Activated naive CD4-positive, alpha-beta T cell treated with anti-CD3 and anti-CD28 coated beads, Interleukin-2, amount 50 U/mL, for 72 hours (primary cell): ENCODE data around the gene CD79B. TPM values are rescaled to one million over a fixed set of nuclear protein-coding genes. Genes with fewer than 3 reads are reported as not detected.
"Not testable (repeated sequence)": the region's sequence is repeated elsewhere in the genome, so short reads cannot be mapped to it uniquely, and the experiment has no call there.

Experiments
- ATAC-seq, 2 donors: fragments of 150-1000 bp; cut with Tn5 transposase; 2 replicates each; pipeline ENCODE4 v1.10.0; 2021; ENCODE audit warnings: mild to moderate bottlenecking in 2 of 2, moderate library complexity in 2 of 2
- DNase-seq, 2 donors: peaks; one replicate each; pipeline ENCODE4 v3.0.0; 2021 to 2022; ENCODE audit warnings: low spot score in 2 of 2
- H3K27ac Mint-ChIP-seq, 2 donors: one replicate each; pipeline ENCODE4 v1.8.0; 2022; ENCODE audit warnings: mild to moderate bottlenecking in 2 of 2, mixed read lengths in 2 of 2
- H3K36me3 Mint-ChIP-seq, 2 donors: one replicate each; pipeline ENCODE4 v1.8.0; 2022; ENCODE audit warnings: mixed read lengths in 2 of 2
- H3K9me3 Mint-ChIP-seq, 2 donors: one replicate each; pipeline ENCODE4 v1.8.0; 2022; ENCODE audit warnings: mixed read lengths in 2 of 2
- total RNA-seq, 2 donors: library from RNA; stranded (reverse); gene quantifications; one replicate each; pipeline ENCODE4 v1.2.3, GENCODE V29; 2022

CD79B gene
- total RNA-seq, 2 donors from 2014 or later, result 28.7 to 52.6 TPM

GRCh38 chr17:63907161-63907778 lies 24.9 kb downstream of the CD79B start:
- not testable (repeated sequence) for H3K27ac Mint-ChIP-seq, DNase-seq, H3K36me3 Mint-ChIP-seq

GRCh38 chr17:63904796-63905195 lies 27.3 kb downstream of the CD79B start:
- not testable (repeated sequence) for H3K9me3 Mint-ChIP-seq, H3K27ac Mint-ChIP-seq, H3K36me3 Mint-ChIP-seq, DNase-seq, ATAC-seq

More at GRCh38 chr17:63907161-63907778, 24.9 kb downstream of the CD79B start:
- not testable (repeated sequence) for H3K9me3 Mint-ChIP-seq
- ATAC-seq, result peak; percentile 47 to 75

GRCh38 chr17:63903787-63904201 lies 28.3 kb downstream of the CD79B start:
- not testable (repeated sequence) for H3K27ac Mint-ChIP-seq, H3K36me3 Mint-ChIP-seq, H3K9me3 Mint-ChIP-seq
- peak; percentile 46 to 61 for ATAC-seq
- DNase-seq, result peak in 1 of 2 donors; percentile 34

GRCh38 chr17:63901971-63902370 lies 30.2 kb downstream of the CD79B start:
- H3K9me3 Mint-ChIP-seq, H3K36me3 Mint-ChIP-seq, ATAC-seq, DNase-seq, H3K27ac Mint-ChIP-seq: not testable (repeated sequence)

- not testable (repeated sequence) for DNase-seq, H3K9me3 Mint-ChIP-seq, H3K36me3 Mint-ChIP-seq
- peak overlapping the region in 1 of 2 donors; percentile 86 for H3K27ac Mint-ChIP-seq
- peak; percentile 90 to 94 for ATAC-seq
Observed at GRCh38 chr17:63898899-63899798, 33.0 kb downstream of the CD79B start.

GRCh38 chr17:63896524-63897354 lies 35.4 kb downstream of the CD79B start, which contains the start of gene CSH1:
CSH1 (minus strand) TSS chr17:63896574; CDS start chr17:63896511, 63 bp downstream.
- H3K9me3 Mint-ChIP-seq, H3K27ac Mint-ChIP-seq, H3K36me3 Mint-ChIP-seq, DNase-seq, ATAC-seq: not testable (repeated sequence)

- not testable (repeated sequence) for H3K9me3 Mint-ChIP-seq, H3K36me3 Mint-ChIP-seq, H3K27ac Mint-ChIP-seq, ATAC-seq
- DNase-seq, result peak in 1 of 2 donors; percentile 37
Observed at GRCh38 chr17:63894821-63895220, 37.3 kb downstream of the CD79B start.

- not testable (repeated sequence) for ATAC-seq, DNase-seq, H3K27ac Mint-ChIP-seq, H3K36me3 Mint-ChIP-seq, H3K9me3 Mint-ChIP-seq
Observed at GRCh38 chr17:63894021-63894420, 38.1 kb downstream of the CD79B start.

GRCh38 chr17:63892316-63893037 lies 39.7 kb downstream of the CD79B start:
- H3K9me3 Mint-ChIP-seq, ATAC-seq, H3K36me3 Mint-ChIP-seq, H3K27ac Mint-ChIP-seq, DNase-seq: not testable (repeated sequence)

- H3K36me3 Mint-ChIP-seq, DNase-seq, H3K27ac Mint-ChIP-seq, H3K9me3 Mint-ChIP-seq: not testable (repeated sequence)
- ATAC-seq, result peak; percentile 56 to 74
Observed at GRCh38 chr17:63889026-63889848, 42.9 kb downstream of the CD79B start.

- H3K36me3 Mint-ChIP-seq, ATAC-seq, DNase-seq, H3K9me3 Mint-ChIP-seq: not testable (repeated sequence)
- H3K27ac Mint-ChIP-seq, result peak overlapping the region in 1 of 2 donors; percentile 22
Observed at GRCh38 chr17:63885119-63885518, 47.0 kb downstream of the CD79B start.

GRCh38 chr17:63882626-63883126 lies 49.5 kb downstream of the CD79B start:
- DNase-seq, ATAC-seq, H3K9me3 Mint-ChIP-seq, H3K36me3 Mint-ChIP-seq, H3K27ac Mint-ChIP-seq: not testable (repeated sequence)

- Mint-ChIP-seq H3K9me3 (no peaks in the 10 kb centered on the region), H3K27ac (peak within 1 kb of the TSS in 1 of 2 donors; percentile 59)
- ATAC-seq, result peak; percentile 90 to 92
Observed at GRCh38 chr17:63881935-63882601, 50.1 kb downstream of the CD79B start, which contains the start of gene GH2. GH2 (minus strand) TSS chr17:63881944; CDS start chr17:63881801, 143 bp downstream.

GRCh38 chr17:63881337-63881736 lies 50.8 kb downstream of the CD79B start:
- H3K27ac Mint-ChIP-seq, H3K9me3 Mint-ChIP-seq, H3K36me3 Mint-ChIP-seq: not testable (repeated sequence)

More at GRCh38 chr17:63881935-63882601, 50.1 kb downstream of the CD79B start, which contains the start of gene GH2:
- DNase-seq, result peak in 1 of 2 donors; percentile 77
- no peaks in the 10 kb centered on the region for H3K36me3 Mint-ChIP-seq

More at GRCh38 chr17:63881337-63881736, 50.8 kb downstream of the CD79B start:
- not testable (repeated sequence) for DNase-seq, ATAC-seq
